ENCODE results near the gene CA5A. TPM values are rescaled to one million over a fixed set of nuclear protein-coding genes. Genes with fewer than 3 reads are reported as not detected.

CA5A gene
- total RNA-seq, 1 donor from 2014 or later, result not detected

GRCh38 chr16:87921236-87921773 is 15.0 kb downstream of the CA5A start:
- H3K4me3 ChIP-seq, result no peak overlapping the region
- no peak overlapping the region for H3K27ac ChIP-seq
- no peaks in the 10 kb centered on the region for H3K9me3 ChIP-seq
- no peaks in the 10 kb centered on the region for H3K27me3 ChIP-seq
- peaks cover 0 to 12% of the 10 kb centered on the region in 2 donors for H3K4me1 ChIP-seq
- no peak for DNase-seq (ENCODE audit: low spot score in 2 of 2)
- intact Hi-C loops (cut with DNase I), result no loop called here
- TF ChIP-seq, protein P1, sequence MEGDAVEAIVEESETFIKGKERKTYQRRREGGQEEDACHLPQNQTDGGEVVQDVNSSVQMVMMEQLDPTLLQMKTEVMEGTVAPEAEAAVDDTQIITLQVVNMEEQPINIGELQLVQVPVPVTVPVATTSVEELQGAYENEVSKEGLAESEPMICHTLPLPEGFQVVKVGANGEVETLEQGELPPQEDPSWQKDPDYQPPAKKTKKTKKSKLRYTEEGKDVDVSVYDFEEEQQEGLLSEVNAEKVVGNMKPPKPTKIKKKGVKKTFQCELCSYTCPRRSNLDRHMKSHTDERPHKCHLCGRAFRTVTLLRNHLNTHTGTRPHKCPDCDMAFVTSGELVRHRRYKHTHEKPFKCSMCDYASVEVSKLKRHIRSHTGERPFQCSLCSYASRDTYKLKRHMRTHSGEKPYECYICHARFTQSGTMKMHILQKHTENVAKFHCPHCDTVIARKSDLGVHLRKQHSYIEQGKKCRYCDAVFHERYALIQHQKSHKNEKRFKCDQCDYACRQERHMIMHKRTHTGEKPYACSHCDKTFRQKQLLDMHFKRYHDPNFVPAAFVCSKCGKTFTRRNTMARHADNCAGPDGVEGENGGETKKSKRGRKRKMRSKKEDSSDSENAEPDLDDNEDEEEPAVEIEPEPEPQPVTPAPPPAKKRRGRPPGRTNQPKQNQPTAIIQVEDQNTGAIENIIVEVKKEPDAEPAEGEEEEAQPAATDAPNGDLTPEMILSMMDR (IDR thresholded peaks at IDR 0.05), result no peak
- H3K36me3 ChIP-seq, result no peaks in the 10 kb centered on the region

DNA sequence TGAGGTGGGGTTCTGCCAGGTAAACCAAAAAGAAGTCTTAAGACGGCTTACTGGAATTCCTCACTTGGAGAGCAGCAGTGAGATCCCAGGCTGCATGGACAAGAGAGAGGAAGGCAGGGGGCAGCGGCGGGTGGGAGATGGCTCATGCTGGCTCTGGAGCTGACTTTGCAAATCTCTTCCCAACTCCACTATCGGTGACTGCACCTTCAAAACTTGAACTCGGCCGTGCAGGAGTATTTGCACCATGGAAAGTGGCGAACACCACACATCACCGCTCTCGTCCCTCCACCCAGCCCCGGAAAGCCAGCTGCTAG is 16.7 kb downstream of the CA5A start:
- H3K36me3 ChIP-seq, result no peaks in the 10 kb centered on the region
- H3K27me3 ChIP-seq, result no peaks in the 10 kb centered on the region
- TF ChIP-seq, protein P1 (IDR thresholded peaks at IDR 0.05), result no peak
- intact Hi-C loops (cut with DNase I), result no loop called here
- no peak overlapping the region for H3K27ac ChIP-seq
- DNase-seq (ENCODE audit: low spot score in 2 of 2), result no peak
- H3K4me3 ChIP-seq, result no peak overlapping the region
- no peaks in the 10 kb centered on the region for H3K9me3 ChIP-seq
- peaks cover 0 to 12% of the 10 kb centered on the region in 2 donors for H3K4me1 ChIP-seq

DNA sequence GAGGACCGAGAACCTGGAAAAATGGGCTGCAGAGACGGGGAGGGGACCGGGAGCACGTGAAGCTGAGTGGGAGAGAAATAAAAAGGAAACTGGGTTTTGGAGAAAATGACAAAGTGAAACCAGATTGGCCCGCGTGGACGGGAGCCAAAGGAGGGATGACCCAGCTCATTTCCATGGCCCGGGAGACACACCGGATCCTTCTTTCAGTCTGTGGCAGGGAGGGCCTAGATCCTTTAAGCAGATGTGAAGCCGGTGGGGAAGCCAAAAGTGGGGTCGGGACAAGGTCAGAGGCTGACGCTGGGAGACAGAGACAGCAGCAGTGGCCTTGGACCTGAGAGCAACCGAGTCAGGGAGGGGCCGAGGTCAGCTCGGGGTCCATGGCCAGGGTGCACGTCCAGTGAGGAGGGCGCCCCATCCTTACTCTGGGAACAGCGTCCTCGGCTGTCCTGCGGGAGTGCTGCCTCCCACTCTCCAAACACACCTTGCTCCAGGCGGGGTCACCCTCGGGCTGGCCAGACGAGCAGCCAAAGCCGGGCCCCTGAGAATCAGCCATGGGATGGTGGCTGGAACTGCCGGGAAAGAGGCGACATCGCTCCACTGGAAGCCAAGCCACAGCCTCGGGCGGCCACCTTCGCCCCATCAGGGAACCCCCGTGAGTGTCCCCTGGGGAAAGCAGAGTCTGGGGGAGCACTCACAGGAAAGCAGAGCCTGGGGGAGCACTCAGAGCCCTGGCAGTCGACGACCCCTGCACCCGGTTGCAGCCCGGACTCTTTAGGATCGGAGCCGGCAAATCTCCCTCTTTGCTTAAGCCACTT is 17.3 kb downstream of the CA5A start:
- H3K27me3 ChIP-seq, result no peaks in the 10 kb centered on the region
- DNase-seq (ENCODE audit: low spot score in 2 of 2), result no peak

DNA sequence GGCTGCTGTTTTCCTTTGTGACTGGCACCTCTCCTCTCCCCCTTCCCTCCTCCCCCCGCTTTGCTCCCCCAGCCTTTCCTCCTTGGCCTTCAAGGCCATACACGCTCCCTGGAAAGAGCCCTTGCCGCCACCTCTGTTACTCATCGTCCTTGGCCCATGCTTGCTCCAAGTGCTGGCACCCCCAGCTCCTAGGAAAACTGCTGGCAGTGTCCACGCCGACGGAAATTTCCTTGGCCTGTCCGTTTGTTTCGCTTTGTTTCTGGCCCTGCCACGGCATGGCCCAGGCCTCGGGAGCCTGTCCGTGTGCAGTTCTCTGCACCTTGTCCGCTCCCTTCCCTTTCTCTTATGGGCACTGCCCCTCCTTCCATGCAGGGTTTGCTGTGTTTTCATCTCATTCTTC is 18.0 kb downstream of the CA5A start:
- peak overlapping the region; percentile 16 to 33 for H3K4me3 ChIP-seq
- intact Hi-C loops (cut with DNase I), result loop anchor here (1.0 kb wide), 1 partner anchor 33 kb away; the partner anchor contains the start of gene BANP

More for the DNA sequence above, 17.3 kb downstream of the CA5A start:
- Histone ChIP-seq H3K27ac (peak overlapping the region; percentile 76 to 77), H3K9me3 (no peaks in the 10 kb centered on the region), H3K36me3 (no peaks in the 10 kb centered on the region), H3K4me3 (peak overlapping the region; percentile 16 to 33), H3K4me1 (peaks cover 0 to 12% of the 10 kb centered on the region in 2 donors)
- intact Hi-C loops (cut with DNase I), result loop anchor here (1.0 kb wide), 1 partner anchor 32 kb away; the partner anchor contains the start of gene BANP
- TF ChIP-seq, protein P1 (IDR thresholded peaks at IDR 0.05), result no peak

DNA sequence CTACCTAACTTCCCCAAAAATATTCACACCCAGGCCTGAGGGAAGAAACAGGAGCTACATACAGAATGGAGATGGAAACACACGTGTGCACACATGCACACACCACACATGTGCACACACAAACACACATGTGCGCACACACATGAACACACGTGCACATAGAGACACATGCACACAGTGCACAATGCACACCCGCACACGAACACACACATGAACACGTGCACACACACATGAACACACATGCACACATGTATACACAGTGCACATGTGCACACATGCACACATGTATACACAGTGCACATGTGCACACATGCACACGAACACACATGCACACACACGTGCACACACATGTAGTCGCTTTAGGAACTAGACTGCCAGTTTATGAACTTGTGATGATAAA is 18.8 kb downstream of the CA5A start:
- intact Hi-C loops (cut with DNase I), result no loop called here
- Histone ChIP-seq H3K27ac (peak overlapping the region; percentile 77 to 78), H3K27me3 (no peaks in the 10 kb centered on the region), H3K9me3 (no peaks in the 10 kb centered on the region), H3K36me3 (no peaks in the 10 kb centered on the region), H3K4me1 (peaks cover 0 to 11% of the 10 kb centered on the region in 2 donors), H3K4me3 (no peak overlapping the region)
- DNase-seq (ENCODE audit: low spot score in 2 of 2), result no peak
- TF ChIP-seq, protein P1 (IDR thresholded peaks at IDR 0.05), result no peak

More for the DNA sequence above, 18.0 kb downstream of the CA5A start:
- H3K27ac ChIP-seq, result peak overlapping the region; percentile 77 to 78
- no peaks in the 10 kb centered on the region for H3K36me3 ChIP-seq
- TF ChIP-seq, protein P1 (IDR thresholded peaks at IDR 0.05), result no peak
- peaks cover 0 to 12% of the 10 kb centered on the region in 2 donors for H3K4me1 ChIP-seq
- peak; percentile 63 to 92 for DNase-seq (ENCODE audit: low spot score in 2 of 2)
- no peaks in the 10 kb centered on the region for H3K27me3 ChIP-seq
- H3K9me3 ChIP-seq, result no peaks in the 10 kb centered on the region
